ENCODE data around the gene LINGO4. TPM values are rescaled to one million over a fixed set of nuclear protein-coding genes. Genes with fewer than 3 reads are reported as not detected.

Gene LINGO4
- total and polyA plus RNA-seq, 2 of the 13 experiments (the other 11 are each of a cell fraction or from before 2014, with no cell fraction given): 0.02 to 0.05 TPM

DNA sequence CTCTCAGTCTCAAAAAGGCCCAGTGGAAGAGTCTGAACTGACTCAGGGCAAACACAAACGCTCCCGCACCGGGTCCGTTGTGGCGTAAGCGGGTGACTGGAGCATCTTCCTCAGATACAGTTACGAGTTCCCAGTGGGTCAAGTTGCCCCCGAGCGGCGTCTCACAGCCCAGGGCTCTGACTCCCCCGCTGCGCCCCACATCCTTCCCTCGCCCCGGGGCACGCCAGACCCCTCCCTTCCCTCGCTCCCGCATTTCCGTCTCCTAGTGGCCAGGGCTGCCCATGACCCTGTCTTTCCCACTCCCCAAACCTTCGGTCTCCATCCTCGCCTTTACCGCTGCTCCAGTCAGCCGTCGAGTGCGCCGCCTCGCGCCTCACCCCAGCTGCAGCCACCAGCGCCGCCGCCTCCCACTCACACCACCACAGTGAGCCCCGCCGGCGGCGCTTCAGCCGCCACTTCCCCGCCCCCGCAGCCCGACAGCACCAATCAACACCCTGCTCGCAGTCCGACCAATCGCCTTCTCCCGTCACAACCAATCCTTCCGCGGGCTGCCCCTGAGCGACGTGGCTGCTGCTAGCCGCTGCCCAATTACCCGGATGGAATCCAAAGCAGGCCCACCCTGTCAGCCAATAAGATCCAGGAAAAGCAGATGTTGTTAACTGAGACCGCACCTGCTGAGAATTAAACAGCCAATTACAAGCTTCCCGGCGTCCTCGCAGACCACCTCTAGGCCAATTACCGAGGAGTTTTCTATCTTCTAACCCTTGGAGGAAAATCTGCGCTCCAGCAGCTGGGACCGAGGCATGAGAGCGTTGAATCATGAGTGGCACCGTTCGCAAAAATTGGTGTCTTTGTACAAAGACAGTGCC is 14.9 kb downstream of the LINGO4 start, which contains the start of gene TDRKH (continued):
- TF ChIP-seq, protein P1, sequence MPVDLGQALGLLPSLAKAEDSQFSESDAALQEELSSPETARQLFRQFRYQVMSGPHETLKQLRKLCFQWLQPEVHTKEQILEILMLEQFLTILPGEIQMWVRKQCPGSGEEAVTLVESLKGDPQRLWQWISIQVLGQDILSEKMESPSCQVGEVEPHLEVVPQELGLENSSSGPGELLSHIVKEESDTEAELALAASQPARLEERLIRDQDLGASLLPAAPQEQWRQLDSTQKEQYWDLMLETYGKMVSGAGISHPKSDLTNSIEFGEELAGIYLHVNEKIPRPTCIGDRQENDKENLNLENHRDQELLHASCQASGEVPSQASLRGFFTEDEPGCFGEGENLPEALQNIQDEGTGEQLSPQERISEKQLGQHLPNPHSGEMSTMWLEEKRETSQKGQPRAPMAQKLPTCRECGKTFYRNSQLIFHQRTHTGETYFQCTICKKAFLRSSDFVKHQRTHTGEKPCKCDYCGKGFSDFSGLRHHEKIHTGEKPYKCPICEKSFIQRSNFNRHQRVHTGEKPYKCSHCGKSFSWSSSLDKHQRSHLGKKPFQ (CRISPR knock-in tag; IDR thresholded peaks at IDR 0.05; ENCODE audit: insufficient replicate concordance): peak; percentile 79
- TF ChIP-seq ZKSCAN5 (CRISPR knock-in tag; IDR thresholded peaks at IDR 0.05) (no peak), SAP130 (CRISPR knock-in tag; IDR thresholded peaks at IDR 0.05; ENCODE audit: low read depth) (peak; percentile 86), ZNF652 (CRISPR knock-in tag; IDR thresholded peaks at IDR 0.05; ENCODE audit: borderline replicate concordance, low read depth) (no peak), ZNF878 (CRISPR knock-in tag; IDR thresholded peaks at IDR 0.05) (no peak), TRIM22 (IDR thresholded peaks at IDR 0.05) (no peak), SMAD9 (CRISPR knock-in tag; IDR thresholded peaks at IDR 0.05) (peak; percentile 82; the same call in 1 of the 2 replicates), ZSCAN25 (CRISPR knock-in tag; IDR thresholded peaks at IDR 0.05) (peak; percentile 59; the same call in 1 of the 2 replicates), CENPT (CRISPR knock-in tag; IDR thresholded peaks at IDR 0.05; ENCODE audit: low read depth) (0 out of 2 replicates have a peak, but pooled peaks have one; percentile 81), ZZZ3 (CRISPR knock-in tag; IDR thresholded peaks at IDR 0.05; ENCODE audit: borderline replicate concordance) (no peak), SIN3A (IDR thresholded peaks at IDR 0.05; ENCODE audit: borderline replicate concordance, low read depth, low read length) (peak; percentile 21), TBP (CRISPR knock-in tag; IDR thresholded peaks at IDR 0.05) (no peak), ZNF17 (CRISPR knock-in tag; IDR thresholded peaks at IDR 0.05) (no peak), DMTF1 (CRISPR knock-in tag; IDR thresholded peaks at IDR 0.05) (no peak), ZNF816 (CRISPR knock-in tag; IDR thresholded peaks at IDR 0.05; ENCODE audit: borderline replicate concordance) (no peak; the same call in 1 of the 2 replicates), MTF2 (CRISPR knock-in tag; IDR thresholded peaks at IDR 0.05; ENCODE audit: borderline replicate concordance) (no peak), BRD4 (CRISPR knock-in tag; IDR thresholded peaks at IDR 0.05) (0 out of 2 replicates have a peak, but pooled peaks have one; percentile 43), RARA (CRISPR knock-in tag; IDR thresholded peaks at IDR 0.05) (peak; percentile 34; the same call in 1 of the 2 replicates)
- TF ChIP-seq, protein P2, sequence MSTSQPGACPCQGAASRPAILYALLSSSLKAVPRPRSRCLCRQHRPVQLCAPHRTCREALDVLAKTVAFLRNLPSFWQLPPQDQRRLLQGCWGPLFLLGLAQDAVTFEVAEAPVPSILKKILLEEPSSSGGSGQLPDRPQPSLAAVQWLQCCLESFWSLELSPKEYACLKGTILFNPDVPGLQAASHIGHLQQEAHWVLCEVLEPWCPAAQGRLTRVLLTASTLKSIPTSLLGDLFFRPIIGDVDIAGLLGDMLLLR (CRISPR knock-in tag; IDR thresholded peaks at IDR 0.05): peak; percentile 84
- TF ChIP-seq, protein P3, sequence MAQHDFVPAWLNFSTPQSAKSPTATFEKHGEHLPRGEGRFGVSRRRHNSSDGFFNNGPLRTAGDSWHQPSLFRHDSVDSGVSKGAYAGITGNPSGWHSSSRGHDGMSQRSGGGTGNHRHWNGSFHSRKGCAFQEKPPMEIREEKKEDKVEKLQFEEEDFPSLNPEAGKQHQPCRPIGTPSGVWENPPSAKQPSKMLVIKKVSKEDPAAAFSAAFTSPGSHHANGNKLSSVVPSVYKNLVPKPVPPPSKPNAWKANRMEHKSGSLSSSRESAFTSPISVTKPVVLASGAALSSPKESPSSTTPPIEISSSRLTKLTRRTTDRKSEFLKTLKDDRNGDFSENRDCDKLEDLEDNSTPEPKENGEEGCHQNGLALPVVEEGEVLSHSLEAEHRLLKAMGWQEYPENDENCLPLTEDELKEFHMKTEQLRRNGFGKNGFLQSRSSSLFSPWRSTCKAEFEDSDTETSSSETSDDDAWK (CRISPR knock-in tag; IDR thresholded peaks at IDR 0.05): no peak
- TF ChIP-seq, protein P4, sequence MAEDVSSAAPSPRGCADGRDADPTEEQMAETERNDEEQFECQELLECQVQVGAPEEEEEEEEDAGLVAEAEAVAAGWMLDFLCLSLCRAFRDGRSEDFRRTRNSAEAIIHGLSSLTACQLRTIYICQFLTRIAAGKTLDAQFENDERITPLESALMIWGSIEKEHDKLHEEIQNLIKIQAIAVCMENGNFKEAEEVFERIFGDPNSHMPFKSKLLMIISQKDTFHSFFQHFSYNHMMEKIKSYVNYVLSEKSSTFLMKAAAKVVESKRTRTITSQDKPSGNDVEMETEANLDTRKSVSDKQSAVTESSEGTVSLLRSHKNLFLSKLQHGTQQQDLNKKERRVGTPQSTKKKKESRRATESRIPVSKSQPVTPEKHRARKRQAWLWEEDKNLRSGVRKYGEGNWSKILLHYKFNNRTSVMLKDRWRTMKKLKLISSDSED (CRISPR knock-in tag; IDR thresholded peaks at IDR 0.05): no peak

All from HepG2 (cell line).